CD4-positive, alpha-beta T cell treated with Interleukin-4 for 4 hours (primary cell): Measurements from ENCODE around the gene CACNA2D1.

Experiments used
- DNase-seq: peaks from one replicate; pipeline ENCODE4 v3.0.0-alpha.2; 2020

CACNA2D1 gene

GRCh38 chr7:81929386-81929785, 514.2 kb downstream of the CACNA2D1 start:
- DNase-seq = no peak

DNA sequence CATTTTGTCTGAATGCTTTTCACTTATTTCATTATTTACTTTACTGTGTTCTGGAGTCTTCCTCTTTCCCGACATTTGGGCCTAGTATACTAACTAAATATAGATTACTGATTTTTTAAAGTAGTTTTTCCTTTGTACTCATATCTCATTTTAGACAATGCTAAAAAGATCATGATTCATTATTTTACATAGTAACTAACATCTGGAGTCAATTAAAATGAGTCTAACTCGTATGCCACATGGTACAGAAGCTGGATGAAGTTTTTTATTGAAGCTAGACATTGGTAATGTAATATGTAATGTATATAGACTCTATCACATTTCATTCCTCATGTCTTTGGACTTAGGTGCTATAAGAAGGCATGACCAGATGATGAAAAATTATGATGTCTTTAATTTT, 517.4 kb downstream of the CACNA2D1 start:
- DNase-seq = no peak

GRCh38 chr7:81925530-81925929, 518.0 kb downstream of the CACNA2D1 start:
- no peak for DNase-seq

GRCh38 chr7:81924494-81924893, 519.1 kb downstream of the CACNA2D1 start:
- DNase-seq = no peak

DNA sequence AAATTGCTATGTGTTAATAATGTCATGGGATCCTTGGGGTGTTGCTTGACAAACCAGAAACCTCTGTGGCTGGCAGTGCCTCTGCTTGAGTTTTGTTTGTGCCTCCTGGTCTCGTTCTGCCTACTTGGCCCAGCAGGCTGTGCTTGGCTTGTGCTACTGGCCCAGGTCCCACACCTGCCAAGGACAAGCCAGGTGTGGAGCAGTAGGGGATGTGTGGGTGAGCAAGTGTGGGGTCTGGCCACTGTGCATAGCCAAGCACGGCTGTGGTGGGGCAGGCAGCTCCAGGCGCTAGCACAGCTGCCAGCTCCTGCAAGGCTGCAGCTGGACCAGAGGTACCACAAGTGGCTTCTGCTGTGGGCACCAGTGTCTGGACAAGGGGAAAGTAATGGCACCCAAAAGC, 524.1 kb downstream of the CACNA2D1 start:
- DNase-seq = no peak

- no peak for DNase-seq
Measured at GRCh38 chr7:81908220-81908619, 535.4 kb downstream of the CACNA2D1 start.

GRCh38 chr7:81903115-81903514, 540.5 kb downstream of the CACNA2D1 start:
- DNase-seq = no peak

DNA sequence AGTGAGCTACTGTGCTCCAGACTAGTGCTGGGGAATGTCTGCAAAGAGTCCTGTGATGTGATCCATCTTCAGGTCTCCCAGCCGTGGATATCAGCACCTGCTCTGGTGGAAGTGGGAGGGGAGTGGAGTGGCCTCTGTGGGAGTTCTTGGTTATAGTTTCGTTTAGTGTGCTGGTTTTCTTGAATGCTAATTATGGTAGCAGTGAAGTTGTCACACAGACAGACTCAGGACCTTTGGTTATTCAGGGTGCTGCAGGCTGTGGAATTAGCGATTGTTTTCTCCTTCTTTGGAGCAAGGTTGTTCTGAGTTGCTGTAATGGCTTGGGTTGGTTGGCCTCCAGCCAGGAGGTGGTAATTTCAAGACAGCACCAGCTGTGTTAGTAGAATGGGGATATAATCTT, 541.0 kb downstream of the CACNA2D1 start:
- no peak for DNase-seq
